ENCODE data around the gene TMEM184B.

TMEM184B gene

DNA sequence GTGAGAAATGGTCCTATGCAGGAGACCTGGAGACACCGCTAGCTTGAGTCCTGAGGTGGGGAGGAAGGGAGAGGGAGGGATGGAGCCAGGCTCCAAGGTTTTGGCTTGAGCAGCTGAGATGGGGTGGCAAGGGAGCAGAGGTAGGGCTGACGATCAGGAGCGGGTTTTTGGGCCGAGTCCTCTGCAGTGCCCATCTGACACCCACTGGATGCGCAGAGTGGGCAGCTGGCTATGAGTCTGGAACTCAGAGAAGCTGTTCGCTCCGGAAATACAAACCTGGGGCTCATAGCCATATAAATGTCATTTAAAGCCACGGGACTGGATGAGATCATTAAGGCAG, 71.5 kb downstream of the TMEM184B start:
- peak overlapping the region; percentile 54 for H3K9ac ChIP-seq (ENCODE audit: low read length)
- H3K27ac ChIP-seq (ENCODE audit: low read depth, low read length), result no peak overlapping the region
- peak overlapping the region; percentile 95 for H3K4me3 ChIP-seq (ENCODE audit: low read depth, low read length)

DNA sequence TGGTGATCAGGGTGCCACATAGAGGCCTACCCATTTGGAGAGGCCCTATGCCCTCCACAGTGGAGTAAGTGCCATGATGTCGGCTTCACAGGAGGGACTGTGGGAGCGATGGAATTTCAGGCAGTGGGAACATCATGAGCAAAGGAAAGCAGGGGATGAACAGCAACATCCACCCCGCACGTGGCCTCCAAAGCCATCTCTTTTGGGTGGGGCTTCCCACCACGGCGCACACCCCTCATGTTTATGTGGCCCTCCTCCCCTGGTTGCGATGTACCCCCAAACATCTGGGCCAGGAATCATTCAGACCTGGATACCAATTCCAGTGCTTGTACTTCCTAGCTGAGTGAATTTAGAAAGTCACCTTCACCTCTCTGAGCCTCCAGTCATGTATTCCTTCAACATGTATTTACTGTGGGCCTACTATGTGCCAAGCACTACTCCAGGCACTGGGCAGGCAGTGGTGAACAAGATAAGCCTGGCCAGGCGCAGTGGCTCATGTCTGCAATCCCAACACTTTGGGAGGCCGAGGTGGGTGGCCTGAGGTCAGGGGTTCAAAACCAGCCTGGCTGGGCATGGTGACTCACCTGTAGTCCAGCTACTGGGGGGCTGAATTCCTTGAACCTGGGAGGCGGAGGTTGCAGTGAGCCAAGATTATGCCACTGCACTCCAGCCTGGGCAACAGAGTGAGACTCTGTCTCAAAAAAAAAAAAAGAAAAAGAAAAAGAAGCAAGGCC, 72.8 kb downstream of the TMEM184B start:
- Histone ChIP-seq H3K27me3 (ENCODE audit: control insufficient read depth, insufficient read depth, low read length) (peaks cover 4% of the 10 kb centered on the region; the same call in 1 of the 2 replicates), H3K9me3 (ENCODE audit: control insufficient read depth, insufficient read depth, low read depth, low read length) (no peaks in the 10 kb centered on the region), H3K27ac (ENCODE audit: low read depth, low read length) (no peak overlapping the region), H3K36me3 (ENCODE audit: control insufficient read depth, insufficient read depth, low read length) (no peaks in the 10 kb centered on the region), H3K9ac (ENCODE audit: low read length) (no peak overlapping the region), H3K4me1 (ENCODE audit: control insufficient read depth, insufficient read depth, low read length) (peaks cover 5% of the 10 kb centered on the region; the same call in 1 of the 2 replicates), H3K4me3 (ENCODE audit: low read depth, low read length) (no peak overlapping the region)

More for the DNA sequence above, 71.5 kb downstream of the TMEM184B start:
- peaks cover 5% of the 10 kb centered on the region; the same call in 1 of the 2 replicates for H3K4me1 ChIP-seq (ENCODE audit: control insufficient read depth, insufficient read depth, low read length)
- peaks cover 4% of the 10 kb centered on the region; the same call in 1 of the 2 replicates for H3K27me3 ChIP-seq (ENCODE audit: control insufficient read depth, insufficient read depth, low read length)
- H3K9me3 ChIP-seq (ENCODE audit: control insufficient read depth, insufficient read depth, low read depth, low read length), result no peaks in the 10 kb centered on the region
- H3K36me3 ChIP-seq (ENCODE audit: control insufficient read depth, insufficient read depth, low read length), result no peaks in the 10 kb centered on the region

DNA sequence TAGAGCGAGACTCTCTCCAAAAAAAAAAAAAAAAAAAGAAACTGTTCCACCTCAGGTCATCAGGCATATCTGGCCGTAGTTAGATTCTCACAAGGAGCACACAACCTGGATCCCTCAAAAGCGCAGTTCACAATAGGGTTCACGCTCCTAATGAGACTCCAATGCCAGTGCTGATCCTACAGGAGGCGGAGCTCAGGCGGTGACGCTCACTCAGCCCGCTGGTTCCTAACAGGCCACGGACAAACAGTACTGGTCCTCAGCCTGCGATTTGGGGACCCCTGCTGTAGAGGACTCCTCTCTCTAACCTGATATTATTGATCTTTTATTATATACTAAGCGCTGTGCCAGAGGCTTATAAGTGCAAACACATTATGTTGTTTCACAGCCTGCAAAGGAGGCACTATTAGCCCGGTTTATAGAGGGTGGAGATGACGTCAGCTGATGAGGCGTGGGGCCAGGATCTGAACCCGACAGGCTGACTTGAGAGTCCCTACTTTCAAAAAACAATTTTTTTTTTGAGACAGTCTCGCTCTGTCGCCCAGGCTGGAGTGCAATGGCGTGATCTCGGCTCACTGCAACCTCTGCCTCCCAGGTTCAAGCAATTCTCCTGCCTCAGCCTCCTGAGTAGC, 75.9 kb downstream of the TMEM184B start:
- Histone ChIP-seq H3K4me1 (ENCODE audit: control insufficient read depth, insufficient read depth, low read length) (peaks cover 5% of the 10 kb centered on the region; the same call in 1 of the 2 replicates), H3K4me3 (ENCODE audit: low read depth, low read length) (no peak overlapping the region), H3K27ac (ENCODE audit: low read depth, low read length) (no peak overlapping the region), H3K9ac (ENCODE audit: low read length) (no peak overlapping the region), H3K36me3 (ENCODE audit: control insufficient read depth, insufficient read depth, low read length) (no peaks in the 10 kb centered on the region), H3K27me3 (ENCODE audit: control insufficient read depth, insufficient read depth, low read length) (peaks cover 6% of the 10 kb centered on the region), H3K9me3 (ENCODE audit: control insufficient read depth, insufficient read depth, low read depth, low read length) (no peaks in the 10 kb centered on the region)

DNA sequence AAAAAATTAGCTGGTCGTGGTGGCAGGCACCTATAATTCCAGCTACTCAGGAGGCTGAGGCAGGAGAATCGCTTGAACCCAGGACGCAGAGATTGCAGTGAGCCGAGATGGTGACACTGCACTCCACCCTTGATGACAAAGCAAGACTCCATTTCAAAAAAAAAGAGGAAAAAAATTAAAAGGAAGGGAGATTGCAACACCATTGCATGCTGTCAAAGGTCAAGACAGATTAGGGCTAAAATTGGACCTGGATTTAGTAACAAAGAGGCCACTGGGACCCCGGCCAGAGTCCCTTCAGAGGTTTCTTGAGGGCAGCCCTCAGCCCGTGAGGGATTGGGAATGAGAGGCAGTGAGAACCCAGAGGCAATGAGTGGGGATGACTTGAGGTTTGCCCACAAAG, 79.2 kb downstream of the TMEM184B start:
- H3K4me1 ChIP-seq (ENCODE audit: control insufficient read depth, insufficient read depth, low read length), result no peaks in the 10 kb centered on the region
- H3K4me3 ChIP-seq (ENCODE audit: low read depth, low read length), result no peak overlapping the region
- H3K36me3 ChIP-seq (ENCODE audit: control insufficient read depth, insufficient read depth, low read length), result no peaks in the 10 kb centered on the region
- no peak overlapping the region for H3K9ac ChIP-seq (ENCODE audit: low read length)
- H3K9me3 ChIP-seq (ENCODE audit: control insufficient read depth, insufficient read depth, low read depth, low read length), result no peaks in the 10 kb centered on the region
- H3K27ac ChIP-seq (ENCODE audit: low read depth, low read length), result no peak overlapping the region
- peaks cover 7% of the 10 kb centered on the region for H3K27me3 ChIP-seq (ENCODE audit: control insufficient read depth, insufficient read depth, low read length)

DNA sequence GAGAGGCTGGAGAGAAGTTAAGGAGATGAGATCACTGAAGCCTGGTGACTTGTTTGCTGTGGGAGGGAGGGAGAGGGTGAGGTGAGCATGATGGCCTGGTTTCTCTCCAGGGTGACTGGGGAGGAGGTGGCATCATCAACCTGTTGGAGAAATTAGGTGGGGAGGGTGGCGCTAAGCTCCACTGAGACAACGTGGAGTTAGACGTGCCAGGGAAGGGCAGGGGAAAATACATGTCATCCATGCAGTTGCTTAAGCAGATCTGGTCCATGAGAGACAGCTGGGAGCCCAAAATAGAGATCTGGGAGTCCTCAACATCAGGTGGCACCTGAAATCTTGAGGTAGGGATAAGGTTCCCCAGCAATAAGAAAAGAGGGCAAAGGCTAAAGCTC, 80.3 kb downstream of the TMEM184B start:
- Histone ChIP-seq H3K27ac (ENCODE audit: low read depth, low read length) (no peak overlapping the region), H3K4me3 (ENCODE audit: low read depth, low read length) (no peak overlapping the region), H3K9ac (ENCODE audit: low read length) (no peak overlapping the region), H3K27me3 (ENCODE audit: control insufficient read depth, insufficient read depth, low read length) (peaks cover 7% of the 10 kb centered on the region), H3K36me3 (ENCODE audit: control insufficient read depth, insufficient read depth, low read length) (no peaks in the 10 kb centered on the region), H3K9me3 (ENCODE audit: control insufficient read depth, insufficient read depth, low read depth, low read length) (no peaks in the 10 kb centered on the region), H3K4me1 (ENCODE audit: control insufficient read depth, insufficient read depth, low read length) (no peaks in the 10 kb centered on the region)

DNA sequence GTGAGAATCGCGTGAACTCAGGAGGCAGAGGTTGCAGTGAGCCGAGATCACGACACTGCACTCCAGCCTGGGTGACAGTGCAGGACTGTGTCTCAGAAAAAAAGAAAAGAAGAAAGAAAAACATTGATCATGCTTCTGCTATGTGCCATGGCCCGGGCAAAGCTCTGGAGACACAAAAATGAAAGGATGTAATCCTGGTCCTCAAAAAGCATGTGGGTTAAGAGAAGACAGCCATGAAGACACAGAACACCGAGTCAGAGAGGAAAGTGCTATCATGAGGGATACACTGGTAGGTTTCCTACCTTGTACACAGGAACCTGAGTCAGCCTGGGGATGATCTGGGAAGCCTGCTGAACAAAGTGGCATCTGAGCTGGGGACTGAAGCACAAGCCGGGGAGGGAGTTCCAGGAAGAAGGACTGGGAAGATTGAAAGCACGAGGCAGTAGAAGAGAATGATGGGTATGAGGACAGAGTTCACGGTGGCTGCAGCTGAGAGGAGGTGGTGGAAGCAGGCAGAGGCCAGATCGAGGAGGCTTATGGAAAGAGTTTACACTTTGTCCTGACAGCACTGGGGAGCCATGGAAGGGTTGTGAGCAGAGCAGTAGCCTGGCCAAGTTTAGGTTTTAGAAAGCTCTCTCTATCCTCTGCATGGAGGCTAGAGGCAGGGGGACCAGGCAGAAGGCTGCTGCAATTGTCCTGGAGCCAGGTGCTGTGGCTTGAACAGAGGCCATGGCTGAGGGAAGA, 80.9 kb downstream of the TMEM184B start:
- Histone ChIP-seq H3K4me3 (ENCODE audit: low read depth, low read length) (no peak overlapping the region), H3K9ac (ENCODE audit: low read length) (no peak overlapping the region), H3K9me3 (ENCODE audit: control insufficient read depth, insufficient read depth, low read depth, low read length) (no peaks in the 10 kb centered on the region), H3K4me1 (ENCODE audit: control insufficient read depth, insufficient read depth, low read length) (no peaks in the 10 kb centered on the region), H3K27me3 (ENCODE audit: control insufficient read depth, insufficient read depth, low read length) (peaks cover 7% of the 10 kb centered on the region), H3K27ac (ENCODE audit: low read depth, low read length) (no peak overlapping the region), H3K36me3 (ENCODE audit: control insufficient read depth, insufficient read depth, low read length) (no peaks in the 10 kb centered on the region)

DNA sequence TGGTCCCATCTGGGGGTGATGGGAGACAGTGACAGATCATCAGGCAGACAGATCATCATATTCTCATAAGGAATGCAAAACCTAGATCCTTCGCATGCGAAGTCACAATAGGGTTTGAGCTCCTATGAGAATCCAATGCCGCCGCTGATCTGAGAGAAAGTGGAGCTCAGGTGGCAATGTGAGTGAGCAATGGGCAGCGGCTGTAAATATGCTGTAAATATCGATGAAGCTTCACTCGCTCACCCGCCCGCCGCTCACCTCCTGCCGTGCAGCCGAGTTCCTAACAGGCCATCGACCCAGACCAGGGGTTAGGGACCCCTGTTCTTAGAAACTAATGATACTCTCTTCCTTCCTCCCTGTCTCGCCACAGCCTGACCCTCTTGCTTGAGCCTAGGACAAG, 81.8 kb downstream of the TMEM184B start:
- Histone ChIP-seq H3K4me1 (ENCODE audit: control insufficient read depth, insufficient read depth, low read length) (no peaks in the 10 kb centered on the region), H3K36me3 (ENCODE audit: control insufficient read depth, insufficient read depth, low read length) (no peaks in the 10 kb centered on the region), H3K27me3 (ENCODE audit: control insufficient read depth, insufficient read depth, low read length) (peaks cover 7% of the 10 kb centered on the region), H3K9ac (ENCODE audit: low read length) (no peak overlapping the region), H3K4me3 (ENCODE audit: low read depth, low read length) (no peak overlapping the region), H3K27ac (ENCODE audit: low read depth, low read length) (no peak overlapping the region), H3K9me3 (ENCODE audit: control insufficient read depth, insufficient read depth, low read depth, low read length) (no peaks in the 10 kb centered on the region)

DNA sequence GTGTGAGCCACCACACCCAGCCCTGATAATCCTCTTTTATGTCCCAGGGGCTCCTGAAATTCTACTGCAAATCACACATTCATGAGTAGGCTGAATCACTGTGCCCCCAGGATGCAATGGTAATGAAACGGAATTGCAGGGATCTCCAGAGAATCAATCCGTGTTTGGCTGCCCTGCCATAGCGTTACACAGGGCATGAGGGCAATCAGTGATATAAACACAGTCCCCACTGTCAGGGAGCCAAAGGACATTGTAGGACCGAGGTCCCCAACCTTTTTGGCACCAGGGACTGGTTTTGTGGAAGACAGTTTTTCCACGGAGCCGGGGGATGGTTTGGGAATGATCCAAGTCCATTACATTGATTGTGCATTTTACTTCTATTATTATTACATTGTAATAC, 82.2 kb downstream of the TMEM184B start:
- Histone ChIP-seq H3K4me3 (ENCODE audit: low read depth, low read length) (no peak overlapping the region), H3K9me3 (ENCODE audit: control insufficient read depth, insufficient read depth, low read depth, low read length) (no peaks in the 10 kb centered on the region), H3K27ac (ENCODE audit: low read depth, low read length) (no peak overlapping the region), H3K36me3 (ENCODE audit: control insufficient read depth, insufficient read depth, low read length) (no peaks in the 10 kb centered on the region), H3K4me1 (ENCODE audit: control insufficient read depth, insufficient read depth, low read length) (no peaks in the 10 kb centered on the region), H3K27me3 (ENCODE audit: control insufficient read depth, insufficient read depth, low read length) (peaks cover 7% of the 10 kb centered on the region), H3K9ac (ENCODE audit: low read length) (no peak overlapping the region)

DNA sequence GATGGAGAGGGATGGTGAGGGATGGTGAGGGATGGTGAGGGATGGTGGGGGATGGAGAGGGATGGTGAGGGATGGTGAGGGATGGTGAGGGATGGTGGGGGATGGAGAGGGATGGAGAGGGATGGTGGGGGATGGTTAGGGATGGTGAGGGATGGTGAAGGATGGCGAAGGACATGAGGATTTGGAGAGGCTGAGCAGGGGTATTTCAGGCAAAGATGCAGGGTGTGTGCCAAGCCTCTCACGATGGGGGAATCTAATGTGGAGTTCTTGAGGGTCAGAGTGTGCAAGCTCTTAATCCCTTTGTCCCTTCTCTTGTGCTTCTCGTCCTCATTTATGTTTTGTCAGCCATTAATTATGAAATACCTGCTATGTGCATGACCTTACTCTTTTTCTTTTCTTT, 83.7 kb downstream of the TMEM184B start:
- Histone ChIP-seq H3K27me3 (ENCODE audit: control insufficient read depth, insufficient read depth, low read length) (peaks cover 7% of the 10 kb centered on the region), H3K27ac (ENCODE audit: low read depth, low read length) (no peak overlapping the region), H3K9me3 (ENCODE audit: control insufficient read depth, insufficient read depth, low read depth, low read length) (no peaks in the 10 kb centered on the region), H3K4me3 (ENCODE audit: low read depth, low read length) (no peak overlapping the region), H3K9ac (ENCODE audit: low read length) (no peak overlapping the region), H3K36me3 (ENCODE audit: control insufficient read depth, insufficient read depth, low read length) (no peaks in the 10 kb centered on the region), H3K4me1 (ENCODE audit: control insufficient read depth, insufficient read depth, low read length) (peaks cover 6% of the 10 kb centered on the region; the same call in 1 of the 2 replicates)

DNA sequence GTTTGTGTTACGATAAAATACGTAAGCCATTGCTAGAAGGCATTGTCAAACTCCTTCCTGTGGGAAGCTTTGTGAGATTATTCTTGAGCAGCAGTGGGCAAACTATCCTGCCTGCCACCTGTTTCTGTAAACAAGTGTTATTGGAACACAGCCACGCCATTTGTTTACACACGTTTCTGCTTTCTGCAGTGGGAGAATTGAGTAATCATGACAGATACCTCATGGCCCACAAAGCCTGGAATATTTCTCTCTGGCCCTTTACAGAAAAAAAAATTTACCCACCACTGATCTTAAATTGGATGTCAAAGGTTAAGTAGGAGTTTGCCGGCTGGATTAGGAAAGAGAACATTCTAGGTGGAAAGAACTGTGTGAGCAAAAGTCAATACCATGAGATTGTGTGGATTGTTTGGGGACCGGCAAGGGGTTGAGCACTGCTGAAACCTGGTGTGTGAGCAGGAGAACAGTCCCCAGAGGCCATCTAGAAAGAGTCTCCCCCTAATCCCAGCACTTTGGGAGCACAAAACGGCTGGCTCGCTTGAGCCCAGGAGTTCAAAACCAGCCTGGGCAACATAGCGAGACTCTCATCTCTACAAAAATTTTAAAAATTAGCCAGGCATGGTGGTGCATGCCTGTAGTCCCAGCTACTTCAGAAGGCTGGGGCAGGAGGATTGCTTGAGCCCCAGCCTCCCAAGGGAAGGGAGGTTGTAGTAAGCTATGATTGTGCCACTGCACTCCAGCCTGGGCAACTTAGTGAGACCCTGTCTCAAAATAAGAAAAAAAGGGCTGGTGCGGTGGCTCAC, 85.2 kb downstream of the TMEM184B start:
- H3K36me3 ChIP-seq (ENCODE audit: control insufficient read depth, insufficient read depth, low read length), result no peaks in the 10 kb centered on the region
- no peak overlapping the region for H3K27ac ChIP-seq (ENCODE audit: low read depth, low read length)
- H3K4me1 ChIP-seq (ENCODE audit: control insufficient read depth, insufficient read depth, low read length), result peaks cover 6% of the 10 kb centered on the region; the same call in 1 of the 2 replicates
- H3K27me3 ChIP-seq (ENCODE audit: control insufficient read depth, insufficient read depth, low read length), result peaks cover 7% of the 10 kb centered on the region
- H3K9me3 ChIP-seq (ENCODE audit: control insufficient read depth, insufficient read depth, low read depth, low read length), result no peaks in the 10 kb centered on the region
- no peak overlapping the region for H3K9ac ChIP-seq (ENCODE audit: low read length)
- H3K4me3 ChIP-seq (ENCODE audit: low read depth, low read length), result no peak overlapping the region

Measured in HUES6 (cell line).